Measurements from ENCODE around the gene GGA1.
A peak's percentile ranks its signal among the peaks of the same experiment; 100 is the strongest.
"Not testable (repeated sequence)": the region's sequence is repeated elsewhere in the genome, so short reads cannot be mapped to it uniquely, and the experiment has no call there.

GGA1 gene

DNA sequence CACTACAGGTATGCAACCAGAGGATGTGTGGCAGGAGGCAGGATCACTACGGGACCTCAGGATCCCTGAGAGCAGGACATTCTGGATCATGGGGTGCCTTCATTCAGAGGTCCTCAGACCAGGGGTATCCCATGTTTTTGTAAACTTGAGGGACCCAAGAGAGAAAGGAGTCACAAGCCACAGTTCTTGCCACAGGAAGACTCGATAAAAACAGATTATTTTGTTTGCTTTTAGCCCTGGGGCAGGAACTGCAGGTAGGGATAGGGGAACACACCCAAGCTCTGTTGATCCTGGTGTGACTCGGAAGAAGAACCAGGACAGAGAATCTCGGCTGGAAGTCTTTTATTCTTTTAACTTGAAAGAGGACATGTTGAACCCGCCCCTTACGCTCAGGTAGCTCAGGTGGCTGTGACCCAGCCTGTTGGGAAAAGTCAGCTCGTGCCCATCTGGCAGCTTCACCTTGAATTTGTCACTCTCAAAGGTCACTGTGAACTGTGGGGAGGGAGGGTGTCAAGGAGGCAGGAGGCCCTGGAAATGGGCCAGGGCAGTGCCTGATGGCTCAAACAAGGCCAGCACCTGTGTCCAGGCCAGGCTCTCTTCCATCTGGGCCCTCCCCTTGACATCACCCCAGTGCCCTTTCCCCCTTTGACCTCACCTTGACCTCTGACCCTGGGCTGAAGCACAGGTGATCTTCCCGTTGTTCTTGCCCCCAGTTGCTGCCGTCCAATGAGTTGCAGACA, 38.5 kb upstream of the GGA1 start:
- in situ Hi-C loops (cut with MboI; ENCODE audit: low pct_unique_long_range_greater_than_20kb, low sequenced_read_pairs): no loop called here
- no peak for DNase-seq

DNA sequence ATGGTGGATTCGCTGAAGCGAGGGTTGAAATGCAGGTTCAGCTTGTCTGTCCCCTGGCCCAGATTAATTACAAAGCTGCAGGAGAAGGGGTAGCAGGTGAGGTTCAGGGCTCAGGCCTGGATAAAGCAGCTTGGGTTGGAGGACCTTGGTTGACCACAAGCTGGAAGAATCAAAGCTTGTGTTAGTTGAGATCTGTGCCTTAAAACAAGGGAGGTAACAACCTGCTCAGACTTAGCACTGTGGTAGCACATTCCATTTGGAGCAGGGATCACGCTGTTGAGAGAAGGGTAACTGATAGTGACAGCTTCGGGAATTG, 38.0 kb upstream of the GGA1 start:
- in situ Hi-C loops (cut with MboI; ENCODE audit: low pct_unique_long_range_greater_than_20kb, low sequenced_read_pairs): no loop called here
- DNase-seq: no peak

DNA sequence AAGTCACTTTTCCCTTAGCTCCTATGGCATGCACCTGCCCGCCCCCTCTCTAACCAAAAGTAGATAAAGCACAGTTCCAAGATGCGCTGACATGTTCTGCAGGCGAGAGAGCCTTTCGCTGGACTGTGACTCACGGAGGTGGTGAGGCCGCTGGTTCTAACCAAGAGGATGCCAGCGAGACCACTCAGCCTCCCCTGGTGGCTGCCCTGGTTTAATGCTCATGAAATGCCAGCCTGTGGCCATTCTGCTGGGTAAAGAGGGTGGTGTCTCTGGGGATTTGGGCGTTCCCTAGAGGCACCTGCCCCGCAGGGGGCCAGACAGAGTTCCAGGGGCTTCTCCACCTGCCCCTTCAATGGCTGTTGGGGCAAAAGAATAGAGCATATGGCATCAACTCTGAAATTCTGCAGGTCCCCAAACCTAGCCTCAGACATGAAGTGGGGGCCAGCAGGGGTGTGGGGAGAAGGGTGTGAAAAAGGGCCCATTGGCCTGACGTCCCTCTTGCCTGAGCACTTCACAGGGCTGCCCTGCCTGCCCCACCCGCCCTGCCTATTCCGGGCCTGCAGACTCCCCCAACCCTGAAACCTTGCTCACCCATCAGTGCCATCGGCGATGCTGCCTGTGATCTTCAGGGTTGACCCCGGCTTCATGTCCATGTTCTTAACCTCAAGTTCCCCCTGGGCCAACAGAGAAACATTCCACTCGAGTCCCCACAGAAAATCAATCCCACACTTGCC, 37.2 kb upstream of the GGA1 start:
- in situ Hi-C loops (cut with MboI; ENCODE audit: low pct_unique_long_range_greater_than_20kb, low sequenced_read_pairs): no loop called here
- no peak for DNase-seq

DNA sequence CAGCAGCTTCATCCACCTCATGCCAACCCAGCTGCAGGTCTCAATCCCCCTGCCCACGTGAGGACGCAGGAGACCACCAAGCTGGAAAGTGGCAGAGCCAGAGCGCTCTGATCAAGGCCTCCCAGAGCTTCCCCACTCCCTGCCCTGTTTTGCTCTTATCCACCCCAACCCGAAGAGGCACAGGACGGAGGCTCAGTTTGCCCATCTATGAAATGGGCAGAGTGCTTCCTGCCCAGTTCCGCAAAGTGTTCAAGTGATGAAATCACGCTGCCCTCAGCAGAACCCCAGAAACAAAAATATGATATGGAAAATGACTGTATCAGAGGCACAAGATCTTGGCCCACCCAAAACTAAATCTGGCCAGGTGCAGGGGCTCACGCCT, 36.7 kb upstream of the GGA1 start:
- in situ Hi-C loops (cut with MboI; ENCODE audit: low pct_unique_long_range_greater_than_20kb, low sequenced_read_pairs): no loop called here
- no peak for DNase-seq

DNA sequence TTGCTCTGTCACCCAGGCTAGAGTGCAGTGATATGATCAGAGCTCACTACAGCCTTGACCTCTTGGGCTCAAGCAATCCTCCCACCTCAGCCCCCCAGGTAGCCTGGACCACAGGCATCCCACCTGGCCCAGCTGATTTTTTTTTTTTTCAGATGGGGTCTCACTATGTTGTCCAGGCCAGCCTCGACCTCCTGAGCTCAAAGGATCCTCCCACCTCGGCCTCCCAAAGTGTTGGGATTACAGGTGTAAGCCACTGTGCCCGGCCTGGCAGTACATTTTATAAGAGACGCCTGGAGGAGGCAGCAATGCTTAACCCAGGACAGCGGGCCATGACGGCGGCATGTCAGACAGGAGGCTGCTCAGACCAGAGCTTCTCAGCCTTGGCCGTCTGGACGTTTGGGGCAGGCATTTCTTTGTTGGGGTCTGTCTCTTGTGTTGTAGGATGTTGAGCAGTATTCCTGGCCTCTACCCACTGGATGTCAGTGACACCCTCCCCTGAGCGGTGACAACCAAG, 33.1 kb upstream of the GGA1 start:
- in situ Hi-C loops (cut with MboI; ENCODE audit: low pct_unique_long_range_greater_than_20kb, low sequenced_read_pairs): no loop called here
- DNase-seq: no peak

DNA sequence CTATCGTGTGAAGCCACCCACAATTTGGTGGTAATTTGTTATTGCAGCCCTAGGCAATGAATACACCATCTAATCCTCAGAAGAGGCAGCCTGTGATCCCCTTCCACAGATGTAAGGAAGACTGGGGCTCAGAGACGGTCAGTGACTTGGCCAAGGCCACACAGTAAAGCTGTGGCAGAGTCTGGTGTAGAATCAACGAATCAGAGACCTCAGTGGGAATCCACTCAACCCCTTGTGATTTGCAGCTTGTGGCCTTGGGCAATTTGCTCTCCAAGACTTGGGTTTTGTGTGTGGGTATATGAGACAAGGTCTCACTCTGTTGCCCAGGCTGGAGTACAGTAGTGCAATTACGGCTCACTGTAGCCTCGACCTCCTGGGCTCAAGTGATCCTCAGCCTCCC, 30.6 kb upstream of the GGA1 start:
- in situ Hi-C loops (cut with MboI; ENCODE audit: low pct_unique_long_range_greater_than_20kb, low sequenced_read_pairs): no loop called here

DNA sequence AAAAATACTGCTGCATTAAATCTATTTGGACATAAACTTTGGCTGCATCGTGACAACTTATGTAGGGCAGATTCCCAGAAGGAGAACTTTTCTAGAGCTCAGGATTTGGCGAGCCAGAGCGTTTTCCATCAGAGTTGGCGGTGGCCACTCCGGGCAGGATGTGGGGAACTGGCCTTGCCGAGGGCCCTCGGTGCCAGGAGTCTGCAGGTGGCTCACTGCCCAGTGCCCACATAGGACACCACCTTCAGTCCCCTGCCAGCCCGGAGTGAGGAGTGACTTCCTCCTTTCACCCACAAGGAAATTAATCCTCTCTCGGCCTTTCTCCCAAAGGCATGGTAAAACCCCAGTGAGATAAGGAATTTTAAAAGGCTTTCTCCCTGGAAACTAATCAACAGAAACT, 27.1 kb upstream of the GGA1 start:
- in situ Hi-C loops (cut with MboI; ENCODE audit: low pct_unique_long_range_greater_than_20kb, low sequenced_read_pairs): no loop called here
- no peak for DNase-seq

More for the DNA sequence above, 30.6 kb upstream of the GGA1 start:
- DNase-seq: no peak

DNA sequence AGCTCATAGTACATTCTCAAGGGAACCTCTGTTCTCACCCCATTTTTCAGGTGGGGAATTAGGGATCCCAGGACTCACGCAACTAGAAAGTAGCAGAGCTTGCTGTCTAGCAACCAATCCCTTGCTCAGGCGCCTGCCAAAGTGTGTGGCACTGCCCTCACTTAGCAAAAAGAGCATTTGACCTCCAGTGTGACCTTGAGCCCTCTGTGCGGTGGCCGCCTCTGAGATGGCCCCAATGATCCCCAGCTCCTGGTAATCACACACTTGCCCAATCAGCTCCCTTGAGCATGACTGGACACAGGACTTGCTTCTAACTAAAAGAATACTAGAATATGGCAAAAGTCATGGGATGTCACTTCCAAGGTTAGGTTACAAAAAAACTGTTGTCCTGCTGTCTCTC, 26.1 kb upstream of the GGA1 start:
- DNase-seq: no peak
- in situ Hi-C loops (cut with MboI; ENCODE audit: low pct_unique_long_range_greater_than_20kb, low sequenced_read_pairs): no loop called here

DNA sequence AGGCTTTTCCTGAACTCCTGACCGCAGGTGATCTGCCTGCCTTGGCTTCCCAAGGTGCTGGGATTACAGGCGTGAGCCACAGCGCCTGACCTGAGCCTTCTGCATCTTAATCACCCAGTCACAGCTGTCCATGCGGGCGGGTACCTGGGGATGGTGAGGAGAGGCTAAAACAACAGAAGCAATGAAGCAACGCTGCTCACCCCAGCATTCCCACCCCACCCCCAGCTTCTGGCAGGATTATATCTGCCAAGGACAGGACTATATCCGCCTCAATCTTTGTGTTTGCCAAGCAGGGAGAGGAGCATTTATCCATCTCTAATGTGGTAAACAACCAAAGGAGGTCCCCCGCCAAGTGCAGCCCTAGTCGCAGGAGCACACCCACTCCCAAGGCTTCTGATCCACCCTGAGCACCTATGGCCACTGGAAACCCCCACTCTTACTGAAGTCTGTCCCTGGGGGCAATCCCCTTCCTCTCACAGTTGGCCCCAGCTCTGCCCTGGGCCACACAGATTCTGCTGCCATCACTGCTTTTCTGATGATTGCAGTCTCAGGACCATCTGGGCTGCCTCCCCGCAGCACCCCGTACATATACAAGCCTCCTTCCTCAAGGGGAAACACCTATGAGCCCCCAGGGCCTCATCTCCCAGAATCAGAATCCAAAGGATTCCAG, 20.0 kb upstream of the GGA1 start:
- DNase-seq: no peak

DNA sequence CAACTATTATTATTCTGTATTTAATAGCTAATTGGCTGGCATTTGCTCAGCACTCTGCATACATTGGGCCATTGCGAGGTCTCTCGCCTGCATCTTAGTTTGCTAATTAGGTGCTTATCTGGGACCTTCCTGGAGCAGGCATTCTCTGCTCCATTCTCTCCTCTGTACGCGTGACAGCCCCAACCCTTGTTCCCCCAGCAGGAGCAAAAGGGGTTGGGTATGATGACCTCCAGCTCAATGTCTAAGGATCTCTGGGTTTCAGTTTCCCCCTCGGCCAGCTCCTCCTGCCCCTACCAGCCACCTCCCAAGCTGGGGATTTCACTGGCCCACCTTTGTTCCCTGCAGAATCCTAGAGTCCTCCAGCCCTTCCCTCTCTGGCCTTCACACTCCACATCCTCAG, 19.0 kb upstream of the GGA1 start:
- DNase-seq: no peak
- in situ Hi-C loops (cut with MboI; ENCODE audit: low pct_unique_long_range_greater_than_20kb, low sequenced_read_pairs): no loop called here

More for the DNA sequence above, 20.0 kb upstream of the GGA1 start:
- in situ Hi-C loops (cut with MboI; ENCODE audit: low pct_unique_long_range_greater_than_20kb, low sequenced_read_pairs): no loop called here

DNA sequence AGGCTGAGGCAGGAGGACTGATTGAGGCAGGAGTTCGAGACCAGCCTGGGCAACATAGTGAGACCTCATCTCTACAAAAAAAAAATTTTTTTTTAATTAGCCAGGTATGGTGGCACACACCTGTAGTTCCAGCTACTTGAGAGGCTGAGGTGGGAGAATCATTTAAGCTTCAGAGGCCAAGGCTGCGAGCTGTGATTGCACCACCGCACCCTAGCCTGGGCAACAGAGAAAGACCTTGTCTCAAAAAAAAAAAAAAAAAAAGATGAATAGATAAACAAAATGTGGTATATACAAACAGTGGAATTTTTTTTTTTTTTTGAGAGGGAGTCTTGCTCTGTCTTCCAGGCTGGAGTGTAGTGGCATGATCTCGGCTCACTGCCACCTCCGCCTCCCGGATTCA, 17.6 kb upstream of the GGA1 start:
- DNase-seq; in situ Hi-C loops (cut with MboI; ENCODE audit: low pct_unique_long_range_greater_than_20kb, low sequenced_read_pairs): not testable (repeated sequence)

DNA sequence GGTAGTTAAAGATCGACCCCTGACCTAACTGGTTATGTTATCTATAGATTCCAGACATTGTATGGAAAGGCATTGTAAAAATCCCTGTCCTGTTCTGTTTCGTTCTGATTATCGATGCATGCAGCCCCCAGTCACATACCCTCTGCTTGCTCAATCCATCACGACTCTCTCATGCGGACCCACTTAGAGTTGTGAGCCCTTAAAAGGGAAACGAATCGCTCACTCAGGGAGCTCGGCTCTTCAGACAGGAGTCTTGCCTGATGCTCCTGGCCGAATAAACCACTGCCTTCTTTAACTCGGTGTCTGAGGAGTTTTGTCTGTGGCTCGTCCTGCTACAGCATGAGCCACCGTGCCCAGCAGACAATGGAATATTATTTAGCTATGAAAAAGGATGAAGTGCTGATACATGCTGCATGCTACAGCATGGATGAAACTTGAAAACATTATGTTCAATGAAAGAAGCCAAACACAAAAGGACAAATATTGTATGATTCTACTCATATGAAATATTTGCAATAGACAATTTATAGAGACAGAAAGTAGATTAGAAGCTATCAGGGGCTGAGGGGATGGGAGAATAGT, 16.7 kb upstream of the GGA1 start:
- DNase-seq: no peak
- in situ Hi-C loops (cut with MboI; ENCODE audit: low pct_unique_long_range_greater_than_20kb, low sequenced_read_pairs): no loop called here

DNA sequence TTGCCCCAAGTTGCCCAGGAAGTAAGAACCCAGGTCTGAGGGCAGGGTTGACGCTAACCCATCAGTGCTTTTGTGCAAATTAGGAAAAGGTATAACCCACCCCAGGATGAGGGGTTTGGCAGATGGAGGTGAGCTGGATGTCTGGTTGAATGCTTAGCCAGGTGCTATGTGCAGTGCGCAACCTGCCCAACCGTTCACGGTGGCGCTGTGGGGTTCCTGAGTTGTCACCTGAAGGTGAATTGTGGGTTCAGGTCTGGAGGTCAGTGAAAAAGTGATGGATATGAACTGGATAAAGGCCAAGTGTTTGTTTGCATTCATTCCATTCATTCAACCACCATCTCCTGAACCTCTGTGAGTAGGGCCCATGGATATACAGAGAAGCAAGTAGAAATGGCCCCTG, 14.4 kb upstream of the GGA1 start:
- in situ Hi-C loops (cut with MboI; ENCODE audit: low pct_unique_long_range_greater_than_20kb, low sequenced_read_pairs): no loop called here

DNA sequence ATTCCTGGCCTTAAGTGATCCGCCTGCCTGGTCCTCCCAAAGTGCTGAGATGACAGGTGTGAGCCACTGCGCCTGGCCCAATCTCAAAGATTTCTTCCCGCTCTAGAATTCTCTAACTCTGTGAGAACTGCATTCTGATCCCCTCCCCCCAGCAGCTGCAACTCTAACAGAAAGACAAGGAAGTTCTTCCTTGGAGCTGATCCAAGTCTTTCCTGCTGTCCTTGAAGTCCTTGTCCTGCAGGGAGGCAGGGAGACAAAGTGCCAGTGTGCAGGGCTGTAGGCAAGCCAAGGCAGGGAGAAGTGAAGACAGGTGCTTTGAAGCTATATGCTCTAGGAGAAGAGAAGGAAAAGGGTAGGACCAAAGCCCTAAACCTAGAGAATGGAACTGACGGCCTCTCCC, 9.5 kb upstream of the GGA1 start:
- in situ Hi-C loops (cut with MboI; ENCODE audit: low pct_unique_long_range_greater_than_20kb, low sequenced_read_pairs): no loop called here
- no peak for DNase-seq

More for the DNA sequence above, 14.4 kb upstream of the GGA1 start:
- DNase-seq: no peak

DNA sequence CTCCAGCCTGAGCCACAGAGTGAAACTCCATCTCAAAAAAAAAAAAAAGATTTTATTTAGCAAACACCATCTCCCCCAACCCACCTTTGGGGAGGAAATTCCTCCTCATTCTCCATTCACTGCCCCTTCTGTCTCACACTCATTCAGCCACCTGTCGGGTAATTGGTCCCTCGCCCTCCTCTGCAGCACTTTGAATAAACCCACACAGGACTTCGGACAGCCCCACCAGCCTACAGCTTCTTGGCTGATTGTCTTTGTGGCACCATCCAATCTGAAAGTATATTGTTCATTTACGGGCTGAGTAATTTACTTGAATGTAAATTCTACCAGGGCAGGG, 7.5 kb upstream of the GGA1 start:
- in situ Hi-C loops (cut with MboI; ENCODE audit: low pct_unique_long_range_greater_than_20kb, low sequenced_read_pairs): no loop called here
- DNase-seq: no peak

DNA sequence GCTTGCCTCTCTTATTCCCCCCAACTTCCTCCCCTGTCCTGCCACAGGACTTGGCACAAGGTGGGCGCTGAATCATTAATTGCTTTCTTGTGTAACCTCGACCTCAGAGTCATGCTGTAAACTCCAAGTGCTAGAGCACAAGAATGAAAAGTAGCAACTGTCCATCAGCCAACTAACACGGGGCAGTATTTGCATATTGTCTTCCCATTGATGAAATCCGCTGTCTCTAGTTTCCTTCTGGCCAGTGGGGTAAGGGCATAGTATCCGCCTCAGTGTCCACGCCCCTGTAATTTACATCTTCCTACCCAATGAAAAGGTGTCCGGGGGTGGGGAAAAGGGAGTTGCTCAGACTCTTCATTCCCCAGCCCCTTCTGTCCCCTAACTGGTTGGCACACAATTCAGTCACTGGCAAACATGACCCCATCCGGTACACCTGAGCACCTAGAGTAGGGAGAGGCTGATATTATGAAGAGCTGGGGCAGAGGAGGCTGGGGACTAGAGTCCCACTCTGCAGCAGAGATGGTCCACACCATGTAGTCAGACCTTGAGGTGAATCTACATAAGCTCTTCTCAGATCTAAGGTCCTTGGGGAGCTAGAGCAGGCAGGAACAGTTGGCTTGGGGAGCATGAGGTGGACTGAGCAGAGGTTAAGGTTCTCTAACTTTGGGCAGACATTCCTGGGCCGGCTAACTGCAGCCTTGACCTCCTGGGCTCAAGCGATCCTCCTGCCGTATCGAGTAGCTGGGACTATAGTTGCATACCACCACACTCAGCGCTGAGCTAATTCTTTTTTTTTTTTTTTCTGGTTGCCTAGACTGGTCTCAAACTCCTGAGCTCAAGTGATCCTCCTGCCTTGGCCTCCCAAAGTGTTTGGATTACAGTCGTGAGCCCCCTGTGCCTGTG, 6.8 kb upstream of the GGA1 start:
- DNase-seq: peak; percentile 69
- in situ Hi-C loops (cut with MboI; ENCODE audit: low pct_unique_long_range_greater_than_20kb, low sequenced_read_pairs): no loop called here

DNA sequence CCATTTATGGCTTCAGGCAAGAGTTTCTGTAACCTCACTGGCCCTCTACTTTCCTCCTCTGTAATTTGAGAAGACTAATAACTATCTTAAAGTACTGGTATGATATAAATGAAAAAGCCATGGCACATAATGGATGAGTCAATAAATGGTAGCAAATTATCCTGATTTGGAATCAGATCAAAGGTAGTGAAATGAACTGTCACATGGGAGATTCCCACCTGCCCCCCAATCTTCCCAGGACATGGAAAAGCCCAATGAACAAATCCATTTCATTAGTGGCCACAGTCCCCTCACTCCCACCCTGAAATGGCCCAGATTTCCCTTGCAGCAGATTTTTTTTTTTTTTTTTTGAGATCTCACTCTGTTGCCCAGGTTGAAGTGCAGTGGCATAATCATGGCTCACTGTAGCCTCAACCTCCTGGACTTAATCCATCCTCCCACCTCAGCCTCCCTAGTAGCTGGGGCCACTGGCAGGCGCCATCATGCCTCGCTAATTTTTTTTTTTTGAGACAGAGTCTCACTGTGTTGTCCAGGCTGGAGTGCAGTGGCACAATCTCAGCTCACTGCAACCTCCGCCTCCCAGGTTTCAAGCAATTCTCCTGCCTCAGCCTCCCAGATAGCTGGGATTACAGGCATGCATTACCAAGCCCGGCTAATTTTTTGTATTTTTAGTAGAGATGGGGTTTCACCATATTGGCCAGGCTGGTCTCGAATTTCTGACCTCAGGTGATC, 5.9 kb upstream of the GGA1 start:
- DNase-seq; in situ Hi-C loops (cut with MboI; ENCODE audit: low pct_unique_long_range_greater_than_20kb, low sequenced_read_pairs): not testable (repeated sequence)

DNA sequence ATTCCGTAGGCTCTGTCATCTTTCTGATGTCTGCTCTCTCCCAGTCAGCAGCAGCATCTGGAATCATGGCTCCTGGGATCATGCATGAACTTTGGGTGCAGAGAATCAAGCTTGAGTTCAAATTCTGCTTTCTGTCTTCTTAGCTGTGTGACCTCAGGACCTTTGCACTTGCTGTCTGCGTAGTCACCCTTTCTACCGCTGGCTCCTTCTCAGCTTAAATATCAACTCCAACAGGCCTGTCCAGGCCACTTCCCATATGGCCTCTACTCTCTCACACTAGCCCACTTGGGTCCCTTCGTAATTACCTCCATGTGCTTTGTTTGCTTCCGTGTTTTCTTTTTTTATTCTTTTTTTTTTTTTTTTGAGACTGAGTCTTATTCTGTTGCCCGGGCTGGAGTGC, 4.6 kb upstream of the GGA1 start:
- in situ Hi-C loops (cut with MboI; ENCODE audit: low pct_unique_long_range_greater_than_20kb, low sequenced_read_pairs): no loop called here
- DNase-seq: no peak

DNA sequence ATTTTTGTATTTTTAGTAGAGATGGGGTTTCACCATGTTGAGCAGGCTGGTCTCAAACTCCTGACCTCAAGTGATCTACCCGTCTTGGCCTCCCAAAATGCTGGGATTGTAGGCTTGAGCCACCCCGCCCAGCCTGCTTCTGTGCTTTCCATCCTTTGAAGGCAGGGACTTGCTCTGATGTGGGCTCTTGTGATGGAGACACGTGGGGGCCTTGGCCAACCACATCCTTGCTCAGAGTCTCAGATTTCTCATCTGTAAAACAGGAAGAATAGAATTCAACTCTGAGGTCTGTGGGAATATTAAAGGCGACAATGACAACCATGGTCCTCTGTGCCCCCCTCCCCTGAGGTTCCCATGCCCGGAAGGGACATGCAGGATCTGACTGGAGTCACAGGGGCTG, 3.8 kb upstream of the GGA1 start:
- peak; percentile 30 for DNase-seq
- in situ Hi-C loops (cut with MboI; ENCODE audit: low pct_unique_long_range_greater_than_20kb, low sequenced_read_pairs): no loop called here

Measured in KBM-7 (cell line).